GM06990 (cell line): ENCODE data around the gene SHLD1.
"Not testable (repeated sequence)": the region's sequence is repeated elsewhere in the genome, so short reads cannot be mapped to it uniquely, and the experiment has no call there.

Experiments
- DNase-seq: peaks from one replicate; pipeline ENCODE4 v3.0.0-alpha.2; 2011; ENCODE audit not compliant: insufficient read length; ENCODE audit errors: extremely low read depth
- H3K27me3 ChIP-seq: replicated peaks from 2 replicates; pipeline ENCODE4 v1.6.0; 2011; ENCODE audit warnings: low read length; ENCODE audit not compliant: control insufficient read depth, insufficient read depth
- H3K36me3 ChIP-seq: 2 replicates; pipeline ENCODE4 v1.5.1; 2011; ENCODE audit warnings: low read length; ENCODE audit not compliant: control insufficient read depth, insufficient read depth
- H3K4me3 ChIP-seq: replicated peaks from 2 replicates; pipeline ENCODE4 v1.5.1; 2011; ENCODE audit warnings: low read depth, mild to moderate bottlenecking, control low read depth, low read length
- CTCF ChIP-seq: IDR thresholded peaks from 2 replicates; pipeline ENCODE4 v1.5.1; 2011; ENCODE audit warnings: low read length, control low read depth, mild to moderate bottlenecking, inconsistent platforms; ENCODE audit not compliant: insufficient read depth, poor library complexity, severe bottlenecking

SHLD1 gene

GRCh38 chr20:5741089-5741488 lies 9.1 kb upstream of the SHLD1 start:
- H3K4me3 ChIP-seq: no peak overlapping the region
- no peak for DNase-seq
- no peak for TF ChIP-seq CTCF
- no peaks in the 10 kb centered on the region for H3K36me3 ChIP-seq
- H3K27me3 ChIP-seq: no peaks in the 10 kb centered on the region

DNA sequence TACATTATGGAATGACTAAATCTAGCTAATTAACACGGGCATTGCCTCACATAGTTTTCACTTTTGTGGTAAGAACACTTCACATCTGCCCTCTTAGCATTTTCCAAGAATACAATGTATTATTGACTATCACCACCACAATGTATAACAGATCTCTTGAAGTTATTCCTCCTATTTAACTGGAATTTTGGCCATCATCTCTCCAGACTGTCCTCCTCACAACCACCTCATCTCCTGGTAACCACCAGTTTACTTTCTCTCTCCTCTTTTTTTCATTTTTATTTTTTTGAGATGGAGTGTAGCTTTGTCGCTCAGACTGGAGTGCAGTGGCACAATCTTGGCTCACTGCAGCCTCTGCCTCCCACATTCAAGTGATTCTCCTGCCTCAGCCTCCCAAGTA lies 8.2 kb upstream of the SHLD1 start:
- Histone ChIP-seq H3K4me3 (no peak overlapping the region), H3K27me3 (no peaks in the 10 kb centered on the region), H3K36me3 (no peaks in the 10 kb centered on the region)
- no peak for DNase-seq
- TF ChIP-seq CTCF: no peak

GRCh38 chr20:5745416-5746030 lies 4.7 kb upstream of the SHLD1 start:
- H3K4me3 ChIP-seq: no peak overlapping the region
- TF ChIP-seq CTCF: no peak

DNA sequence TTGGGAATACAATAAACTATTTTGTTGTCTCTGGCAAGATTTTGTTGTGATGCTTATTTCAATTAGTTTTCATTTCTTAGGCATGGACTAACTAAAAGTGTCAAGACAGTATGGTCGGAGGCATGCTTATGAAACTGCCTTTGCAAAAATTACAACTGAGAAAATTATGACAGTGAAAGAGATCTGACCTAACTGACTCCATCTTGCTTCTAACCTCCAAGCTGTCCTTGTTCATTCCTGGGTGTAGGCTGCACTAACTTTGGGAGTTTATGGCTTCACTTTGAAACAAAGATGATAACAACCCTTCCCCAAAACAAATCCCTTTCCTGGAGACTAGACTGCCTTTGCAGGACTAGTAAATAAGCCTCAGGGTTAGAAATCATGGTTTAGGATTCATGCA lies 4.1 kb upstream of the SHLD1 start:
- no peak for DNase-seq
- TF ChIP-seq CTCF: no peak
- H3K4me3 ChIP-seq: no peak overlapping the region
- H3K27me3 ChIP-seq: no peaks in the 10 kb centered on the region
- no peaks in the 10 kb centered on the region for H3K36me3 ChIP-seq

More at GRCh38 chr20:5745416-5746030, 4.7 kb upstream of the SHLD1 start:
- H3K27me3 ChIP-seq: no peaks in the 10 kb centered on the region
- H3K36me3 ChIP-seq: no peaks in the 10 kb centered on the region
- DNase-seq: no peak

GRCh38 chr20:5748246-5748645 lies 2.0 kb upstream of the SHLD1 start:
- Histone ChIP-seq H3K36me3 (no peaks in the 10 kb centered on the region), H3K27me3 (no peaks in the 10 kb centered on the region), H3K4me3 (no peak overlapping the region)
- TF ChIP-seq CTCF: no peak
- no peak for DNase-seq

DNA sequence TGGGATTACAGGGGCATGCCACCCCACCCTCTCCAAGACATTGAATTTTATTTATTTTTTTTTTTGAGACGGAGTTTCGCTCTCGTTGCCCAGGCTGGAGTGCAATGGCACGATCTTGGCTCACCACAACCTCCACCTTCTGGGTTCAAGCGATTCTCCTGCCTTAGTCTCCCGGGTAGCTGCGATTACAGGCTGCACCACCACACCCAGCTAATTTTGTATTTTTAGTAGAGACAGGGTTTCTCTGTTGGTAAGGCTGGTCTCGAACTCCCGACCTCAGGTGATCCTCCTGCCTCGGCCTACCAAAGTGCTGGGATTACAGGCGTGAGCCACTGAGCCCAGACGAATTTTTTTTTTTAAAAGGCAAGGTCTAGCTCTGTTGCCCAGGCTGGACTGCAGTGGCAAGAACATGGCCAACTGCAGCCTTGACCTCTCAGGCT lies 669 bp upstream of the SHLD1 start:
- not testable (repeated sequence) for H3K36me3 ChIP-seq, H3K4me3 ChIP-seq

More for the DNA sequence above, 669 bp upstream of the SHLD1 start:
- not testable (repeated sequence) for DNase-seq, H3K27me3 ChIP-seq
